ENCODE data around the gene PCSK4.

PCSK4 gene

DNA sequence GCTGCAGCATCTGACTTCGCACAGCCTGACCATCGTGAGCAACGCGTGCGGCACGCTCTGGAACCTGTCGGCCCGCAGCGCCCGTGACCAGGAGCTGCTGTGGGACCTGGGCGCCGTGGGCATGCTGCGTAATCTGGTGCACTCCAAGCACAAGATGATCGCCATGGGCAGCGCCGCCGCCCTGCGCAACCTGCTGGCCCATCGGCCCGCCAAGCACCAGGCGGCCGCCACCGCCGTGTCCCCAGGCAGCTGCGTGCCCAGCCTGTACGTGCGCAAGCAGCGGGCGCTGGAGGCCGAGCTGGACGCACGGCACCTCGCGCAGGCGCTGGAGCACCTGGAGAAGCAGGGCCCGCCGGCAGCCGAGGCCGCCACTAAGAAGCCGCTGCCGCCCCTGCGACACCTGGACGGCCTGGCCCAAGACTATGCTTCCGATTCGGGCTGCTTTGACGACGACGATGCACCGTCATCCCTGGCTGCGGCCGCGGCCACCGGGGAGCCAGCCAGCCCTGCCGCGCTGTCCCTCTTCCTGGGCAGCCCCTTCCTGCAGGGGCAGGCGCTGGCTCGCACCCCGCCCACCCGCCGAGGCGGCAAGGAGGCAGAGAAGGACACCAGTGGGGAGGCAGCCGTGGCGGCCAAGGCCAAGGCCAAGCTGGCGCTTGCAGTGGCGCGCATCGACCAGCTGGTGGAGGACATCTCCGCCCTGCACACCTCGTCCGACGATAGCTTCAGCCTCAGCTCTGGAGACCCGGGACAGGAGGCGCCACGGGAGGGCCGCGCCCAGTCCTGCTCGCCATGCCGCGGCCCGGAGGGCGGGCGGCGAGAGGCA is 24.7 kb downstream of the PCSK4 start:
- H3K4me3 ChIP-seq (ENCODE audit: low read depth, low read length): no peak overlapping the region
- ChIA-PET POLR2A (interaction anchor here (0.9 kb wide), 1 partner anchor 10 kb away, joined by 3 read pairs; no protein-coding TSS in a partner anchor), CTCF (interaction anchor here (0.9 to 2.8 kb wide), 9 partner anchors 7 to 185 kb away, joined by 3 to 16 read pairs (median 4); partner anchors contain the start of gene APC2)

DNA sequence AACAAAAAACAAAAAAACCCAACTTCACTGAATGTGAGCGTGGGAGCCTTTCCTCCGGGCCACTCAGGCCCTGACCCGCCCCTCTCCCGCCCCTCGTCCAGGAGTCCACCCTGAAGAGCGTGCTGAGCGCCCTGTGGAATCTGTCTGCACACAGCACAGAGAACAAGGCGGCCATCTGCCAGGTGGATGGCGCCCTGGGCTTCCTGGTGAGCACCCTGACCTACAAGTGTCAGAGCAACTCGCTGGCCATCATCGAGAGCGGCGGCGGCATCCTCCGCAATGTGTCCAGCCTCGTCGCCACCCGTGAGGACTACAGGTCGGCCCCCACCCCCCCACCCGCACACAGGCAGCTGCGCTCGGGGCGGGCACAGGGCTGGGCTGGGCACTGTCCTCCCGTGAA is 28.3 kb downstream of the PCSK4 start:
- ChIA-PET CTCF (no interaction called here), POLR2A (no interaction called here)
- TF ChIP-seq, protein P1, sequence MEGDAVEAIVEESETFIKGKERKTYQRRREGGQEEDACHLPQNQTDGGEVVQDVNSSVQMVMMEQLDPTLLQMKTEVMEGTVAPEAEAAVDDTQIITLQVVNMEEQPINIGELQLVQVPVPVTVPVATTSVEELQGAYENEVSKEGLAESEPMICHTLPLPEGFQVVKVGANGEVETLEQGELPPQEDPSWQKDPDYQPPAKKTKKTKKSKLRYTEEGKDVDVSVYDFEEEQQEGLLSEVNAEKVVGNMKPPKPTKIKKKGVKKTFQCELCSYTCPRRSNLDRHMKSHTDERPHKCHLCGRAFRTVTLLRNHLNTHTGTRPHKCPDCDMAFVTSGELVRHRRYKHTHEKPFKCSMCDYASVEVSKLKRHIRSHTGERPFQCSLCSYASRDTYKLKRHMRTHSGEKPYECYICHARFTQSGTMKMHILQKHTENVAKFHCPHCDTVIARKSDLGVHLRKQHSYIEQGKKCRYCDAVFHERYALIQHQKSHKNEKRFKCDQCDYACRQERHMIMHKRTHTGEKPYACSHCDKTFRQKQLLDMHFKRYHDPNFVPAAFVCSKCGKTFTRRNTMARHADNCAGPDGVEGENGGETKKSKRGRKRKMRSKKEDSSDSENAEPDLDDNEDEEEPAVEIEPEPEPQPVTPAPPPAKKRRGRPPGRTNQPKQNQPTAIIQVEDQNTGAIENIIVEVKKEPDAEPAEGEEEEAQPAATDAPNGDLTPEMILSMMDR (IDR thresholded peaks at IDR 0.05; ENCODE audit: insufficient read depth, low read length, missing control alignments): no peak
- no peak for DNase-seq (ENCODE audit: low read depth, low spot score)
- no peak overlapping the region for H3K4me3 ChIP-seq (ENCODE audit: low read depth, low read length)

More for the DNA sequence above, 24.7 kb downstream of the PCSK4 start:
- TF ChIP-seq, protein P1 (IDR thresholded peaks at IDR 0.05; ENCODE audit: insufficient read depth, low read length, missing control alignments): peak; percentile 76
- no peak for DNase-seq (ENCODE audit: low read depth, low spot score)

DNA sequence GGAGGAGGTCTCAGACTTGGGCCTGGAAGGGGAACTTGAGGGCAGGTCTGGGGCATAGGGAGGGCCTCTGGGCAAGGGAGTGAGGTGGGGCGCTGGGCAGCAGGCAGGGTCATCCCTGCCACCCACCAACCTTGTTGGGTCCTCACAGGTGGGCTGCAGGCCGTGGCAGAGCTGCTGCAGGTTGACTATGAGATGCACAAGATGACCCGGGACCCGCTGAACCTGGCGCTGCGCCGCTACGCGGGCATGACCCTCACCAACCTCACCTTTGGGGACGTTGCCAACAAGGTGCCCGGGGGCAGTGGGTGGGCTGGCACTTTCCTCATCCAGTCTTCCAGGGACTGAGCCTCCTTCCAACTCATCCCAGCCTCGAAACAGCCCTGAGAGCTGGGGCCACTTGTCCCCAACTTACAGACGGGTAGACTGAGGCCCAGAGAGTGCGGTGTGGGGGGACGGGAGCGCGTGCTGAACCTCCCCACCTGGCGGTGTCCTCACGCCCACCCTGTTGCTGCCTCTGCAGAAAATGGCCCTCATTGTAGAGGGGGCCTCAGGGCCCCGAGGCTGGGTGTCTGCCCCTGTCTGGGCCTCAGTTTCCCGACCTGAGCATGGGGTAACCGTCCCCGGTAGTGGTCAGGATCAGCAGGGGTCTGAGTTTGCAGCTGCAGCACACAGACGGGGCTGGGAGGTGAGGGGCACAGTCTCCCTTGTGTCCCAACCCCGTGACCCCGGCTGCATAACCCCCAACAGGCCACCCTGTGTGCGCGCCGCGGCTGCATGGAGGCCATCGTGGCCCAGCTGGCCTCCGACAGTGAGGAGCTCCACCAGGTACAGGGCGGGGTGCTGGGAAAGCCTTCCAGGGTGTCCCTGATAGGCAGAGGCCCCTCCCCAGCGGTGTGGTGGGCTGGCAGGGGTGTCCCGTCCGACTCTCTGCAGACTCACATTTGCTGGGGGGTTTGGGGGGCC is 29.8 kb downstream of the PCSK4 start:
- no peak for DNase-seq (ENCODE audit: low read depth, low spot score)
- ChIA-PET POLR2A (no interaction called here), CTCF (interaction anchor here (0.6 kb wide), 1 partner anchor 54 kb away, joined by 3 read pairs; no protein-coding TSS in a partner anchor)
- TF ChIP-seq, protein P1 (IDR thresholded peaks at IDR 0.05; ENCODE audit: insufficient read depth, low read length, missing control alignments): no peak
- no peak overlapping the region for H3K4me3 ChIP-seq (ENCODE audit: low read depth, low read length)

DNA sequence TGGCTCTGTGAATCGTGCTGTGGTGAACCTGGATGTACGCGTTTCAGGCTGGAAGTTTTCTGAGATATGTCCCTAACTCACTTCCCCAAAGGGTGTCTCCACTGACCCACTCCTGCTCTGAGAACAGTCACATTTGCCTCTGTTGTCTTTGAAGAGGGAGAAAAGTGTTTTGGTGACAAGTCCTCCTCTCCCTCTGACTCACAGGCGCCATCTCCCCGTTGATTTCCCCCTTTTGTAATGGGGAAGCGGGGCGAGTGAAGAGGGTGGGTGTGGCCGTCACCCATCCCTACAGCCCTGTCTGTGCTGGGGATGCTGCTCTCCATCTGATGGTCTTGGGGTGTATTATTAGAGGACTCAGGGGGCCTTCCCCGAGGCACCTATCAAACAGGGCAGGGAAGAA is 30.7 kb downstream of the PCSK4 start:
- CTCF ChIA-PET: no interaction called here
- POLR2A ChIA-PET: no interaction called here
- no peak for DNase-seq (ENCODE audit: low read depth, low spot score)
- TF ChIP-seq, protein P1 (IDR thresholded peaks at IDR 0.05; ENCODE audit: insufficient read depth, low read length, missing control alignments): no peak
- no peak overlapping the region for H3K4me3 ChIP-seq (ENCODE audit: low read depth, low read length)

DNA sequence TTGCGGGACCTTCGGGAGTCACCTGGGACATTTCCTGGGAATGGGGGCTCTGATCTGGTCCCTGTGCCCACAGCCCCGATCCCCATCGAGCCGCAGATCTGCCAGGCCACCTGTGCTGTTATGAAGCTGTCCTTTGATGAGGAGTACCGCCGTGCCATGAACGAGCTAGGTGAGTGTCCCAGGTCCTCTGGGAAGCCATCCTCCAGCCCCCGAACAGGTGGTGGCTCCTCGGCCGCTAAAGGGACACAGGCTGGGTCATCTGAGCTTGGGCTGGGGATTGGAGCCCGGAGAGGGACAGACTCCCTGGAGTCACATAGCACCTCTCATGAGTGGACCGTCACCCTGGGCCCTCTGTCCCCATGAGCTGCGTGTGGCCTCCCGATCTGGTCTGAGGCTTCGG is 32.3 kb downstream of the PCSK4 start:
- POLR2A ChIA-PET: no interaction called here
- TF ChIP-seq, protein P1 (IDR thresholded peaks at IDR 0.05; ENCODE audit: insufficient read depth, low read length, missing control alignments): no peak
- CTCF ChIA-PET: interaction anchor here (0.6 to 1.4 kb wide), 4 partner anchors 9 to 179 kb away, joined by 3 to 8 read pairs (median 4); no protein-coding TSS in a partner anchor
- H3K4me3 ChIP-seq (ENCODE audit: low read depth, low read length): no peak overlapping the region
- DNase-seq (ENCODE audit: low read depth, low spot score): no peak
